Peyer's patch (tissue), 4 donors: ENCODE data around the gene CPXM2. TPM values are rescaled to one million over a fixed set of nuclear protein-coding genes. Genes with fewer than 3 reads are reported as not detected.

Experiments
- DNase-seq, 3 donors: peaks; one replicate each; pipeline ENCODE4 v3.0.0-alpha.2; 2017 to 2019
- H3K27ac ChIP-seq, 4 donors: fragments of 200-600 bp; sonication (generic); one replicate each; pipeline ENCODE4 v1.5.1; 2016 to 2019
- H3K27me3 ChIP-seq, 2 donors: fragments of 200-600 bp; sonication (generic); one replicate each; pipeline ENCODE4 v1.5.1; 2019
- H3K36me3 ChIP-seq, 3 donors: fragments of 200-600 bp; sonication (generic); one replicate each; pipeline ENCODE4 v1.5.1; 2016 to 2019
- H3K4me1 ChIP-seq, 4 donors: fragments of 200-600 bp; sonication (generic); one replicate each; pipeline ENCODE4 v1.5.1; 2016 to 2019
- H3K4me3 ChIP-seq, 4 donors: fragments of 200-600 bp; sonication (generic); 1 replicate in 3 of 4; 2 replicates in 1 of 4; pipeline ENCODE4 v1.5.1; 2016 to 2019; ENCODE audit warnings: mild to moderate bottlenecking in 1 of 4
- H3K9me3 ChIP-seq, 4 donors: fragments of 200-600 bp; sonication (generic); one replicate each; pipeline ENCODE4 v1.5.1; 2016 to 2019; ENCODE audit warnings: mild to moderate bottlenecking in 1 of 4
- CTCF ChIP-seq, 6 experiments: fragments of 450-650 bp in 4 of 6; fragments of 200-600 bp in 2 of 6; sonication (generic) in 1 of 6; IDR thresholded peaks; one replicate each; pipeline ENCODE4 v1.5.1; 2017 to 2019; ENCODE audit warnings: antibody characterized with exemption in 6 of 6, mild to moderate bottlenecking in 3 of 6, moderate library complexity in 1 of 6
- POLR2A ChIP-seq, 2 donors: fragments of 450-650 bp; IDR thresholded peaks; one replicate each; pipeline ENCODE4 v1.5.1; 2017; ENCODE audit warnings: antibody characterized with exemption in 2 of 2, mild to moderate bottlenecking in 2 of 2, moderate library complexity in 2 of 2
- total RNA-seq, 4 donors: library from RNA; depleted of rRNA; stranded (reverse); fragments of >200 nt; gene quantifications; one replicate each; pipeline ENCODE4 v1.1.0, GENCODE V29; 2016

Gene CPXM2
- total RNA-seq, 4 donors from 2014 or later: 5.6 to 18.2 (median 7.7) TPM

GRCh38 chr10:123893651-123894050 is 2.0 kb upstream of the CPXM2 start:
- TF ChIP-seq POLR2A (IDR thresholded peaks at IDR 0.05) (no peak), CTCF (IDR thresholded peaks at IDR 0.05) (no peak)
- peaks cover 0 to 6% (median 0%) of the 10 kb centered on the region in 4 donors for H3K4me1 ChIP-seq
- no peaks in the 10 kb centered on the region for H3K27me3 ChIP-seq
- no peaks in the 10 kb centered on the region for H3K9me3 ChIP-seq
- H3K4me3 ChIP-seq: no peak overlapping the region
- no peak for DNase-seq
- no peaks in the 10 kb centered on the region for H3K36me3 ChIP-seq
- H3K27ac ChIP-seq: peak overlapping the region in 1 of 4 donors; percentile 17

DNA sequence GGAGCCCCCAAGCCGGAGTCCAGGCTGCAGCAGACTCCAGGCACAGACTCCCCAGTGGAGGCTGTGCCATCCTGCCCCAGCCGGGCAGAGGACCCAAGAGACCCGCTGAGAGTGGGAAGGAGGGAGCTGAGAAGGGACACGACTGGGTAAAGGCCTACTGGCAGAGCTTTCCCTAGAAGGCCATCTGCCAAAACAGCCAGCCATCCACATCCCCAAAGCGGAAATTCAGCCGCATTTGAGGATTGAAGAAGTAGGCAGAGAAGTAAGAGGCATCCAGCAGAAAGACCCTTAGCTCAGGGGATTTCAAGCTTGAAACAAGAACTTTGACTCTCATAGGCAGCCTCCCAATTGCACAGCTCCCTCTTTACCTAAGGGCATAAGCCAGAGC is 857 bp downstream of the CPXM2 start:
- DNase-seq: peak in 1 of 3 donors; percentile 28
- peak overlapping the region in 3 of 4 donors; percentile 27 to 88 (median 43) for H3K27ac ChIP-seq
- TF ChIP-seq CTCF (IDR thresholded peaks at IDR 0.05) (no peak), POLR2A (IDR thresholded peaks at IDR 0.05) (no peak)
- H3K27me3 ChIP-seq: no peaks in the 10 kb centered on the region
- peaks cover 0 to 6% (median 0%) of the 10 kb centered on the region in 4 donors for H3K4me1 ChIP-seq
- H3K4me3 ChIP-seq: peak overlapping the region in 3 of 4 donors; percentile 21 to 57 (median 36)
- no peaks in the 10 kb centered on the region for H3K9me3 ChIP-seq
- H3K36me3 ChIP-seq: no peaks in the 10 kb centered on the region

GRCh38 chr10:123890226-123890625 is 1.4 kb downstream of the CPXM2 start:
- H3K36me3 ChIP-seq: no peaks in the 10 kb centered on the region
- peak overlapping the region in 2 of 4 donors; percentile 36 to 57 for H3K4me3 ChIP-seq
- TF ChIP-seq CTCF (IDR thresholded peaks at IDR 0.05) (no peak), POLR2A (IDR thresholded peaks at IDR 0.05) (no peak)
- H3K9me3 ChIP-seq: no peaks in the 10 kb centered on the region
- H3K4me1 ChIP-seq: peaks cover 0 to 10% (median 0%) of the 10 kb centered on the region in 4 donors
- H3K27ac ChIP-seq: peak overlapping the region in 1 of 4 donors; percentile 88
- no peaks in the 10 kb centered on the region for H3K27me3 ChIP-seq
- DNase-seq: peak in 1 of 3 donors; percentile 35

DNA sequence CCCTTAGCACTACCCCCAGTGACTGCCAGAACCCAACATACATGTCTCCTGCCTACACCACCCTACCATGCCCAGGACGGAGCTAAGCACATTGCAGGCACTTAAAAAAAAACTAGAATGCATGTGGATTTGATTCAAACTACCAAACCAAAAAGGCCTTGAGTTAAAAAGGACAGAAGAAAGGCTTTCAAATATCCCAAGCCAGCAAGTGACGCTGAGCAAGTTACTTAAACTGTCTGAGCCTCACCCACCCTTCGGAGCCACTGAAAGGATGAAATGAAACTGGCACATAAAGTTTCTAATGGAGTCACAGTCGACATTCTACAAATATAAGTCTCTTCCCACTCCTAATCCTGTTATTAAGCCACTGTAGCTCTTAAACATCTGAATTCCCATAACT is 1.8 kb downstream of the CPXM2 start:
- Histone ChIP-seq H3K27ac (peak overlapping the region in 1 of 4 donors; percentile 88), H3K9me3 (no peaks in the 10 kb centered on the region), H3K4me3 (peak overlapping the region in 1 of 4 donors; percentile 57), H3K27me3 (no peaks in the 10 kb centered on the region), H3K4me1 (peaks cover 0 to 10% (median 0%) of the 10 kb centered on the region in 4 donors), H3K36me3 (no peaks in the 10 kb centered on the region)
- DNase-seq: no peak
- TF ChIP-seq CTCF (IDR thresholded peaks at IDR 0.05) (no peak), POLR2A (IDR thresholded peaks at IDR 0.05) (no peak)

- Histone ChIP-seq H3K4me3 (peak overlapping the region in 1 of 4 donors; percentile 13), H3K27ac (peak overlapping the region in 1 of 4 donors; percentile 88), H3K27me3 (no peaks in the 10 kb centered on the region), H3K36me3 (no peaks in the 10 kb centered on the region), H3K9me3 (no peaks in the 10 kb centered on the region), H3K4me1 (peaks cover 0 to 10% (median 0%) of the 10 kb centered on the region in 4 donors)
- TF ChIP-seq CTCF (IDR thresholded peaks at IDR 0.05) (no peak), POLR2A (IDR thresholded peaks at IDR 0.05) (no peak)
- DNase-seq: no peak
Observed at GRCh38 chr10:123888751-123889150, 2.9 kb downstream of the CPXM2 start.

DNA sequence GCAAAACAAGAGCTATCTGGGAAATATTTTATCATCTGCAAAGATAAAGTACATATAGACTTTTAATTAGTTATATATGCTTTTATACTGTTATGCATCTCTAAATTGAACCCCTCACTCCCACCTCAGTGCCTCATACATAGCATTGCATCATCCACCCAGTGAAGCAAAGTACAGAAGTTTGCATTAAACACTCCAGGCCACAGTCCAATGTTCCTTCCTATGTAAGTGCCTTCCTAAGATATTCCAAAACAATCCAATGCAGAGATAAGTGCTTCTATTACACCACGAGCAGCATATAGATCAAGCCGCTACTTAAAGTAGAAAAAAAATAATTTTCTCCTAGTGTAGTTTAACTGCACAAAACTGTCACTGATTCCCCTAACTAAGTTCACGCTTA is 3.4 kb downstream of the CPXM2 start:
- Histone ChIP-seq H3K9me3 (no peaks in the 10 kb centered on the region), H3K4me1 (peaks cover 0 to 10% (median 0%) of the 10 kb centered on the region in 4 donors), H3K27me3 (no peaks in the 10 kb centered on the region), H3K4me3 (no peak overlapping the region), H3K36me3 (no peaks in the 10 kb centered on the region), H3K27ac (peak overlapping the region in 1 of 4 donors; percentile 88)
- no peak for TF ChIP-seq POLR2A (IDR thresholded peaks at IDR 0.05)
- no peak for TF ChIP-seq CTCF (IDR thresholded peaks at IDR 0.05)
- DNase-seq: no peak
